HepG2 (cell line): ENCODE measurements around the gene ARIH2. TPM values are rescaled to one million over a fixed set of nuclear protein-coding genes. Genes with fewer than 3 reads are reported as not detected.

Source experiments
- ARNTL ChIP-seq: sonication (generic); formaldehyde crosslinking; IDR thresholded peaks from 2 replicates; pipeline ENCODE4 v1.4.0; 2020; ENCODE audit warnings: mild to moderate bottlenecking, missing genetic modification reagents
- BRF2 ChIP-seq: sonication (generic); formaldehyde crosslinking; IDR thresholded peaks from 2 replicates; pipeline ENCODE4 v1.8.1; 2022; ENCODE audit warnings: mild to moderate bottlenecking, missing genetic modification reagents
- CBX2 ChIP-seq, 2 experiments: fragments of 200-600 bp in 1 of 2; sonication (generic); formaldehyde crosslinking in 1 of 2; IDR thresholded peaks; 2 replicates each; pipeline versions ENCODE4 v1.7.0 to v1.8.1; 2018 to 2022; ENCODE audit warnings: low read depth in 2 of 2, low read length in 1 of 2, mild to moderate bottlenecking in 1 of 2, missing genetic modification reagents in 1 of 2
- CENPT ChIP-seq: sonication (generic); formaldehyde crosslinking; IDR thresholded peaks from 2 replicates; pipeline ENCODE4 v1.8.0; 2022; ENCODE audit warnings: low read depth, mild to moderate bottlenecking, moderate library complexity, missing genetic modification reagents
- KIAA2018 ChIP-seq: sonication (generic); formaldehyde crosslinking; IDR thresholded peaks from 2 replicates; pipeline ENCODE4 v1.5.0; 2020; ENCODE audit warnings: mild to moderate bottlenecking, missing genetic modification reagents, borderline replicate concordance
- LBX2 ChIP-seq: sonication (generic); formaldehyde crosslinking; IDR thresholded peaks from 2 replicates; pipeline ENCODE4 v1.5.0; 2020; ENCODE audit warnings: missing genetic modification reagents, mild to moderate bottlenecking, borderline replicate concordance
- MIXL1 ChIP-seq: IDR thresholded peaks from 2 replicates; pipeline ENCODE4 v1.6.1; 2016
- MYPOP ChIP-seq: sonication (generic); formaldehyde crosslinking; IDR thresholded peaks from 2 replicates; pipeline ENCODE4 v1.8.1; 2023; ENCODE audit warnings: mild to moderate bottlenecking, moderate library complexity, missing genetic modification reagents
- NBN ChIP-seq: fragments of 450-650 bp; conservative IDR thresholded peaks from 2 replicates; pipeline ENCODE4 v1.6.1; 2017
- PLSCR1 ChIP-seq: sonication (generic); formaldehyde crosslinking; IDR thresholded peaks from 2 replicates; pipeline ENCODE4 v1.5.0; 2020; ENCODE audit warnings: missing genetic modification reagents, mild to moderate bottlenecking, borderline replicate concordance
- TOPORS ChIP-seq: sonication (generic); formaldehyde crosslinking; IDR thresholded peaks from 2 replicates; pipeline ENCODE4 v1.8.0; 2023; ENCODE audit warnings: mild to moderate bottlenecking, missing genetic modification reagents
- ZNF256 ChIP-seq: sonication (generic); formaldehyde crosslinking; conservative IDR thresholded peaks from 2 replicates; pipeline ENCODE4 v1.4.0; 2020; ENCODE audit warnings: missing genetic modification reagents
- ZNF276 ChIP-seq: sonication (generic); formaldehyde crosslinking; IDR thresholded peaks from 2 replicates; pipeline ENCODE4 v1.4.0; 2020; ENCODE audit warnings: mild to moderate bottlenecking, low read depth, missing genetic modification reagents
- polyA plus RNA-seq, 8 experiments: library from polyadenylated mRNA; depleted of rRNA in 3 of 8; stranded (reverse) in 7 of 8; unstranded in 1 of 8; fragments of >200 nt; fragmentation: Illumina TruSeq in 4 of 8; extraction: Trizol in 4 of 8; gene quantifications; 2 replicates each; pipeline versions ENCODE4 v1.2.1 to v1.2.3, GENCODE V29; 2011 to 2016; ENCODE audit warnings: low read depth in 4 of 8, missing spikeins in 1 of 8, mixed read lengths in 1 of 8; ENCODE audit not compliant: insufficient read depth in 1 of 8
- total RNA-seq, 5 experiments: library from RNA; depleted of rRNA; stranded (reverse); fragments of >200 nt; fragmentation: Illumina TruSeq; extraction: Trizol; gene quantifications; 2 replicates each; pipeline ENCODE4 v1.2.3, GENCODE V29; 2016; ENCODE audit warnings: low read depth in 1 of 5

ARIH2 gene
- total and polyA plus RNA-seq, 2 of the 13 experiments (the other 11 are each of a cell fraction or from before 2014, with no cell fraction given), result 64.8 to 83.3 TPM

- TF ChIP-seq ZNF276 (peak; percentile 93), CENPT (0 out of 2 replicates have a peak, but pooled peaks have one; percentile 75), CBX2 (IDR thresholded peaks at IDR 0.05; ENCODE audit: low read depth, low read length) (no peak), CBX2 (CRISPR knock-in tag; IDR thresholded peaks at IDR 0.05; ENCODE audit: low read depth) (no peak), TOPORS (CRISPR knock-in tag) (no peak), BRF2 (CRISPR knock-in tag) (peak; percentile 45; the same call in 1 of the 2 replicates), LBX2 (CRISPR knock-in tag) (no peak), MYPOP (CRISPR knock-in tag) (peak; percentile 85), PLSCR1 (CRISPR knock-in tag) (no peak), NBN (no peak), ZNF256 (peak; percentile 95; the same call in 1 of the 2 replicates), ARNTL (CRISPR knock-in tag) (peak; percentile 48; the same call in 1 of the 2 replicates), KIAA2018 (CRISPR knock-in tag) (no peak), MIXL1 (CRISPR knock-in tag) (0 out of 2 replicates have a peak, but pooled peaks have one; percentile 75)
These were observed 110.3 kb downstream of the ARIH2 start, which contains the start of gene IMPDH2 (continued) for GRCh38 chr3:49028673-49029562.
